HG03280 (cell line): ENCODE measurements around the gene AGR2.
A peak's percentile ranks its signal among the peaks of the same experiment; 100 is the strongest.

Experiments used
- ATAC-seq: cut with Tn5 transposase; IDR thresholded peaks from one replicate; pipeline ENCODE4 v1.9.1; 2021; ENCODE audit warnings: mild to moderate bottlenecking, moderate library complexity; ENCODE audit not compliant: unreplicated experiment

AGR2 gene

GRCh38 chr7:16813232-16813616 is 8.4 kb upstream of the AGR2 start:
- ATAC-seq: no peak

- no peak for ATAC-seq
Measured at GRCh38 chr7:16812542-16813231, 7.9 kb upstream of the AGR2 start.

- no peak for ATAC-seq
Measured at GRCh38 chr7:16811551-16811950, 6.8 kb upstream of the AGR2 start.

- no peak for ATAC-seq
Measured at GRCh38 chr7:16810573-16810972, 5.8 kb upstream of the AGR2 start.

- no peak for ATAC-seq
Measured at GRCh38 chr7:16810112-16810511, 5.3 kb upstream of the AGR2 start.

GRCh38 chr7:16805441-16805840 is 642 bp upstream of the AGR2 start:
- ATAC-seq: no peak

GRCh38 chr7:16803881-16804673 is 722 bp downstream of the AGR2 start:
- ATAC-seq: no peak

GRCh38 chr7:16803125-16803524 is 1.7 kb downstream of the AGR2 start:
- no peak for ATAC-seq

- ATAC-seq: no peak
Measured at GRCh38 chr7:16801579-16801978, 3.2 kb downstream of the AGR2 start.

- ATAC-seq: peak; percentile 74
Measured at GRCh38 chr7:16801111-16801542, 3.7 kb downstream of the AGR2 start.

- ATAC-seq: no peak
Measured at GRCh38 chr7:16795624-16796023, 9.2 kb downstream of the AGR2 start.

- ATAC-seq: no peak
Measured at GRCh38 chr7:16794986-16795385, 9.8 kb downstream of the AGR2 start.

GRCh38 chr7:16791905-16792698 is 12.7 kb downstream of the AGR2 start:
- no peak for ATAC-seq

- no peak for ATAC-seq
Measured at GRCh38 chr7:16791071-16791470, 13.7 kb downstream of the AGR2 start.

GRCh38 chr7:16787127-16787526 is 17.7 kb downstream of the AGR2 start:
- ATAC-seq: no peak

- ATAC-seq: no peak
Measured at GRCh38 chr7:16786257-16786656, 18.5 kb downstream of the AGR2 start.

GRCh38 chr7:16785846-16786245 is 19.0 kb downstream of the AGR2 start:
- no peak for ATAC-seq

- ATAC-seq: no peak
Measured at GRCh38 chr7:16785321-16785720, 19.5 kb downstream of the AGR2 start.

GRCh38 chr7:16780596-16780995 is 24.2 kb downstream of the AGR2 start:
- ATAC-seq: no peak

- no peak for ATAC-seq
Measured at GRCh38 chr7:16779051-16779450, 25.7 kb downstream of the AGR2 start.

- no peak for ATAC-seq
Measured at GRCh38 chr7:16778476-16778875, 26.3 kb downstream of the AGR2 start.

- no peak for ATAC-seq
Measured at GRCh38 chr7:16776053-16776452, 28.7 kb downstream of the AGR2 start.
